Glomerular endothelial cell (primary cell): ENCODE results near the gene SPRR5. TPM values are rescaled to one million over a fixed set of nuclear protein-coding genes. Genes with fewer than 3 reads are reported as not detected.

Experiments used
- DNase-seq: peaks from one replicate; pipeline ENCODE4 v3.0.0-alpha.2; 2011; ENCODE audit warnings: low read depth, low spot score; ENCODE audit errors: extremely low read depth
- total RNA-seq: library from RNA; depleted of rRNA; stranded (reverse); fragments of >200 nt; gene quantifications from 2 replicates; pipeline ENCODE4 v1.2.3, GENCODE V29; 2015

SPRR5 gene
- total RNA-seq, 1 donor from 2014 or later, result not detected

DNA sequence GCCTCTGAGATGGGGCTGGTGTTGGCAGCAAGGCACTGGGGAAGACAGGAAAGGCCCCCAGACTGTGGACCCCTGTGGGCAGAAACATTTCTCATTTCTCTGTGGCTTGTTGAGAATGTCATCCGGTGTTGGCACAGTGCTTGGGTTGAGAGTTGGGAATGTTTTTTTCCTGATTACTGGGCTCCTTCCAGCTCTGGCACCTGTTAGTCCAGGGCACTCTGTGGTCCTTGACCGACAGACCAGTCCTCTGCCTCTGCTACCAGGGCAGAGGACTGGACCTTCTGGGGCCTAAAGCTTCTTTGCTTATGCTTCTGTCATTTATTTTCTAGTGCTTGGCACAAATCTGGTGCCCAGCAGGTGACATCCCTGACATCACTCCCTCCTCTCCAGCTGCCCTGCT lies 4.8 kb upstream of the SPRR5 start:
- no peak for DNase-seq

DNA sequence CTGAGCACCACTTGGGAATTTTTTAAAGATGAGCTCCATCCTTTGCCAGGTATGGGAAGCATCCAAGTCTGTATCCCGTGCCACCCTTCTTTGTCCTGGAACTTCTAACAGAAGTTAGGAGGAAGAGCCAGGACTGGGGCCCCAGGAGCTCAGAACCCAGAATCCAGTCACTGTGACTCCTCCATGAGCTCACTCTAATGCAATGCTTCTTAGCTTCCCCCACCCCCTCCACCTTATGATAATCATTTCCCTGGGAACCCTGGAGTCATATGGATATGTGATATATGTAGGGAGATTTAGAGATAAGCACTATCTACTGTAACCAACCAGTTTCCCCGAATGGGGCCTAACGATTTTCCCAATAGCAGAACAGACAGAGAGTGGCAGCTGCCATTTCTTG lies 758 bp upstream of the SPRR5 start:
- DNase-seq, result no peak

DNA sequence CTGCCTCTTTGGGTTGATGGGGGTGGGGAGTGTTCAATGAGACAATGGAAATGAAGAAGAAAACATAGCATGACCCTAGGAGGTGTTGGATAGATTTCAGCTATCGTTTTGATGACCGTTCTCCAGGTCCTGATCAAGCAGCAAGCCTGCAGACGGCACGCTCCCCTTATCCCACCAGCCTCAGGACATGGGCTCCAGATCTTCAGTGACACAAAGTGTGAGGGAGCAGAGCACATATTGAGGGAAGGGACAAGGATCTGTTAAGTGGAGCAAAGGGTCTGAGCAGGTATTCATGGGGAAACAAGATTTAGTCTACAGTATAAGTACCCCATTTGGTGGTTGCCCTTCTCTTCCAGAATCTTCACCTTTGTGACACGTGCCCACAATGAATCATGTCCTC lies 4.7 kb downstream of the SPRR5 start:
- no peak for DNase-seq

DNA sequence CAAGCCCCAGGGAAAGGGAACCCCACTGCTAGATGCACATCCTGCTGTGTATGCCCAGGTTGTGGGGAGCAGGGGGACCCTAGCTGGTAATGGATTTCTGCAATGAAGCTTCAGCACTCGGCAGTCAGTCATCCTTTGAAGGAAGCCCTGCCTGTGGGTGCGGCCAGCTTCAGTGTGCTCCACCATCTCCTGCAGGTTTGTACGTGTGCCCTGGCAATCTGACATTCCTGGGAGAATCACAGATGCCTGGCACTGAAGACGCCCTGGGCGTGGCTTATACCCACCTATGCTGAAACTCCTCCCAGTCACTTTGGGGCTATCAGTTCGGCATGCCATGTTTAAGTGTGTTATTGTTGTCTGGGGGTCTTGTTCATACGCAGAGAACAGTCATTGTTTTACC lies 6.8 kb downstream of the SPRR5 start:
- DNase-seq, result no peak

DNA sequence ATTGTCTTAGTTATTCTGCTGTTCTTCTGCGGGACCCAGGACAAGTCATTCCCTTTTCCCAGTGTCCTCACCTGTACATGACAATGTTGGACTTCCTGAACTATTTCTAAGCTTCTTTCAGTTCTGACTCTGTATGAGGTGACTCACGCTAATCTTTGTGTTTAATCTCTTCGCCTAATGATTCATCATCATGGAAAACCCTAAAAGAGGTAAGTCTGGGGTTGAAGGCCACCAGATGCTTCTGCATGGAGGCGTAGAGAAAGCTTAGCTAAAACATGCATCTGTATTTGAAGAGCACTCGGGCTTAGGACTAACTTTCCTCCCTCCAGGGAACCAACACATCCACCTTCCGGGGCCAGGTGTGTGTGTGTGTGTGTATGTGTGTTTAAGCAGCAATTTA lies 7.4 kb downstream of the SPRR5 start:
- no peak for DNase-seq

DNA sequence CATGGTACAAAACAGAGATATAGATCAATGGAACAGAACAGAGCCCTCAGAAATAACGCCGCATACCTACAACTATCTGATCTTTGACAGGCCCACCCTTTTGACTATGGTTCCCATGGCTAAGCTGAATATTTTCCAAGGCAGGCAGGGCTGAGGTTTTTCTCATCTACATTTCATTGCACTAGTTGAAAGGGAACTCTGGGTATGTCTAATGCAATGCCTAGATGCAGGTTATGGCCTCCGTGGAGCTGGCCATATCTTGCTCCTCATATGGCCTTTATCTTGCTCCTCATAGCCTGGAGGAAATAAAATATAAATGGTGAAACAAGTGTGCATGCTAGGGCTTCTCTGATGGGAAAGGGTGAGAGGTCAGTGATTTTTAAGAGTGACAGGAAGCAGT lies 10.6 kb downstream of the SPRR5 start:
- DNase-seq, result no peak

DNA sequence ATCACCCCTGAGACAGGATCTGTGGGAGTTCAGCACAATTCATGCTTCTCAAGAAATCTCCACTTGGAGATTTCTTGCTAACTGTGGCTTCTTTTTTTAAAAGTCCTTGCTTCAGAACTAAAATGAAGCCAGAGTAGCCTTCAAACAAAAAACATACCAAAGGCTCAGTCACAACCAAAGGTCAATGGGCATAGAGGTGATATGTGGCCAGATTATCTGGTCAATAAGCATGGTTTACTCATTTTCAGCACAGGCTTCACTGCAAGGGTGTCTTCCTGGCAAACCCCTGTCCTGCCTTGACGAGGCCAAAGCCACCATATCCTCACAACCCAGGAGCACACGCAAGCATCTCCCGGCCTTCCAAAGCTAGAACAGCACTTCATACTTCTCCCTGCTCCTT lies 12.3 kb downstream of the SPRR5 start:
- no peak for DNase-seq

DNA sequence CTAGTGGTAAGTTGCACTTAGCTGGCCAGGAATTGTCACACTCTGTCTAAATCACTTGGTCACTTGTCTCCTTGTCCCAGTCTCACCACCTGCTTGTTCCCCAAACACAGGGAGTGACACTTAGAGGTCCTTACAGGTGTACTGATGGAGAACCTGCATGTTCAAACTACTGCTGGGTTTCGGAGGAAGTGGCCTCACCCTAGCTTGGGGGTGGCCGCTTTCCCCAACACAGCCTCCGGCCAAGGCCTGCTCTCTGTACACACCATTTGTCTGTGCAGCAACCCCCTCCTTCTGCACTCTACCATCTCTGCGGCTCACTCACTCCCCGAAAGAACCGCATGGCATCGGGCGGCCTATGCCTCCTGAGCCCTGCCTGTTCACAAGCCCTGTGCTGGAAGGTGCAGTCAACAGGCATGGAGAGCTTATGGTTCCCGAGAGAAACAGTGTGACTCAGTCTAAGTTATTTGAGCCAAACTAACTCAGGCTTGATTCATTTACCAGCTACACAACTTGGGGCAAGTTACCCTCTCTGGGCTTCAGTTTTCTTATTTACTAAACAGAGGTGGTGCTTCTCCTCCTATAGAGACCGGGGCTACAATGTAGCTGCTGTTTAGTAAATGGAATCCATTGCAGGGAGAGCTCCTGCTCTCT lies 12.9 kb downstream of the SPRR5 start:
- no peak for DNase-seq

DNA sequence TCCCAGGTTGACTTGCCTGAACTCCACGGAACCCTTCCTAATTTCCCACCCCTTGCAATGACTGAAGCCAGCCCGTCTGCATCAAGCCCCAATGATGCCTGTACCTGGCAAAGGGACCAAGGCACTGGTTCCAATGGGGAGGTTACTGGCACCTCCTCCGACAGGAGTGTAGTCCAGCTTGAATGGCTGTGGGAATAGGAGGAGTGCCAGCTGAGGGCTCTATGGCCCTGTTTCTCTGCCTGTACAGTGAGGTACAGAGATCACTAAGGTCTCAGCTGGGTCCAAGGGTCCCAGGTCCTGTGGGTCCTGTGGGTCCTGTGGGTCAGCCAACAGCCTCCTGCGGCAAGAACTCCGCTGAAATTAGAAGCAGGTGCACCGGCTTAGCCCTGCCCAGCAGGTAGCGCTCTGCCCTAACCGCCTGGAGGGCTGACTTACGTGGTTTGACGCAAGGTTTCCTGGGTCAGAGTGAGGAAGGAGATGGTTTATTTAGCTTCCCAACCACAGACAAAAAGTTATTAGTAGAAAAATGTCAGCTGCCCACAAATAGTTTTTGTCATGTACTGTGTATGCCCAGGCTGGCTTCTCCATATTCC lies 13.5 kb downstream of the SPRR5 start:
- DNase-seq, result no peak

DNA sequence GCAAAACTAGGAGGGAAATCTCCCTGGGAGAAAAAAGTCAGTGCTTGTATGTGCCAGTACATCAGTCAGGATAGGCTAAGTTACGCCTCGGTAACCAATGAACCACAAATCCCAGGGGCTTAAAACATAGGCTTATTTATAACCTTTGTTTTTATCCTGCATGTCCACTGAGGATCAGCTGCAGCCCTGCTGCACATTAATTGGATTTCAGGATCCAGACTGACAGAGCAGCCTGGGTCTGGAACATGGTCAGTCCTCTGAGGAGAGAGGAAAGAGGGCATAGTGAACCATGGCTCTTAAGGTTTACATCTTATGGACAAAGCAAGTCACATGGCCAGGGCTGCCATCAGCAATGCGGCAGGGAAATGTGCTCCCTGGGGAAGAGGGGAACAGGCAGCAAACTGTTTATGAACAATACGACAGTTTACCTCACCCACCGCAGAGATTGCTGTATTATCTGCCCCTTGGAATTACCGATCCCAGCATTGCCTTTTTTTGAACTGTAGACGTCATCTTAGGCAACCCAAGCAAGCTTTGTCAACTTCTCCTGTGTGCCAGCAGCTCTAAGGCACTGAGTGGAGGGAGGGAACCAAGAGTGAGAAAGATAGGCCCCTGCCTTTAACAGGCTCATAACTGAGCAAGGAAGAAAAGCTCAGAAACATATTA lies 14.4 kb downstream of the SPRR5 start:
- DNase-seq, result no peak

DNA sequence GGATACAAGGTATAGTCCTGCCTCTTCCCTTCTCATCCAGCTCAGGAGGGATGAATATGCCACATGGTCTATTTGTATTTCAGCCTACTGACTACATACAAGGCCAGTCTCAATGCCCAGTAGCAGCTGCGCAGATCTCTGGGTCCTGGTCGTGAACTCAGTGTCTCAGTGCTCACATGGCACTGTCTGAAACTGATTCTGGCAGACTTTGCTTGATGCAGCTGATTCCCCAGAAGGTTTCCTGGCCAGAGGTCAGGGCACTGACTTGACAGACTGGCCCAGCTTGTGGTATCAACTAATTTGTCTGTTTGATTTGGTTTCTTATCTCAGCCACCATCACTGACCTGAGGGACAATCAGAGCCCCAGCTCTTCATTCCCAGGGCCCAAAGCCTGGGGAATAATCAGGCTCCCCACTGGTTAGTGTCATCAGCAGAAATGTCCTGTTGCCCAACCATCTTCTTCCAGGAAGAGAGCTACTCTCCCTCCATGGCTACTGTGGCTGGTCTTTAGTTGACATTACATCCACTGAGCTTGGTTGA lies 15.9 kb downstream of the SPRR5 start:
- DNase-seq, result no peak

DNA sequence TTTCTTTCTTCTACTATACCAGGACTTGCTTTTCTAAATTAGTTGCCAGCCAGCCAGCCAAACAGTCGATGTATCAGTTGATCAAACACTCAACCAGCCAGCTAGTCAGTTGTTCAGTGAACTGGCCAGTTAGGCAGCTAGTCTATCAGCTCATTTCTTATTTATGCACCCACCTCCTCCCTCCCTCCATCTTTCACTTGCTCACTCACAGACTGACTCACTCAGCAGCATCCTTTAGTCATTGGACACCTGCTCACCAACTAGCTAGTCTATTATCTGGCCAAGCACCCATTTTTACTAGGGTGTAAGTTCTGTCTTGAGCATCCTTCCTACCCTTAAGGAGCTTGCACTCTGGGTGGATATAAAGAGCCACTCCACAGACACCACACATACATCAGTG lies 17.5 kb downstream of the SPRR5 start:
- no peak for DNase-seq

DNA sequence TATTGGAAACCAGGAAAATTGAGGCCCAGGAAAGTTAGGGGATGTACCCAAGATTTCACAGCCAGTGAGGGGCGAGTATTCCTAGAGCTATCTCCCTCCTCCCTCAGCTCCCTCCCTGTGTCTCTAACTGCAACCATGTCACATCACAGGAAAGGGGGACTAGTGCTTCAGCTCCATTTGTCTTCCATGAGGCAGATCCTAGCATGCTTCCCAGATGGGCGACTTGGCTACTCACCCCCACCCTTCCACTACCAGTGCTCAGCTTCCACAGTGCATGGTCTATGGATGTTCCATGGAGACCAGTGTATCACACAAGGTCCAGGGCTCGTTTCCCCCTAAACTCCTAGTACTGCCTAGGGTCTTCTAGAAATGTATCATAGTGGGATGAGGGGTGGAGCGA lies 18.8 kb downstream of the SPRR5 start:
- no peak for DNase-seq

DNA sequence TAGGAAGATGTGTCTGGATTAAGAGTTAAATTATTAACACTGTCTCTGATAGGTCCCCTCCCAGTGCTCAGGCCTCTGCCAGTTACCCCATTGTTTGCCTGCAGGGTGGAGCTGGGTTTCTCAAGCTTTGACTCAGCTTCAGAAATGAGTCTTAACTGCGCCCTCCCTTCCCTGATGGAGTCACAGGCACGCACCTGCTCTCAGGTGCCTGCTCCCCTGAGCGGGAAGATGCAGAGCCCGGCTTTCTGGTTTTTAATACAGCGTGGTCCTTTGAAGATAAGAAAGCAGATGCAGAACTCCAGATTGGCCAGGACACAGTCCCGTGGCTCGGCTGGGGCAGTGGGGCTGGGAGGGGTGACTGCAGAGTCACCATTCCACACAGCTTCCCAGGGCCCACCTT lies 20.2 kb downstream of the SPRR5 start:
- no peak for DNase-seq

DNA sequence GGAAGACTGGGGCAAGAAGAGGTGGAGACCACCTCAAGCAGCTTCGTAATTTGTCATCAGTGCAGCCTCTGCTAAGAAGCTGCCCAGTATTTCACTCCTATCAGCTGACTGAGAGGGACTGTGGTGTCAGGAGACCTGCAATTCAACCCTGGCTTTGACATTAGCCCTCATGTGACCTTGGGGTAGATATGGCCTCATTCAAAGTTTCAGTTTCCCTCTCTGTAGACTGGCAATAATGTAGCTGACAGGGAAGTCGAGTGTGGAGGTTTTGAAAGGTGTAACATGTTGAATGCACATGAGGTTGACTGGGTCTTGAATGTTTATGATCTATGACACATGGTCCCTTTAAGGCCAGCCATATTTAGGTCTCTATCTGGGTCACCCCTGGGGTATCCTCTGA lies 21.2 kb downstream of the SPRR5 start:
- no peak for DNase-seq

DNA sequence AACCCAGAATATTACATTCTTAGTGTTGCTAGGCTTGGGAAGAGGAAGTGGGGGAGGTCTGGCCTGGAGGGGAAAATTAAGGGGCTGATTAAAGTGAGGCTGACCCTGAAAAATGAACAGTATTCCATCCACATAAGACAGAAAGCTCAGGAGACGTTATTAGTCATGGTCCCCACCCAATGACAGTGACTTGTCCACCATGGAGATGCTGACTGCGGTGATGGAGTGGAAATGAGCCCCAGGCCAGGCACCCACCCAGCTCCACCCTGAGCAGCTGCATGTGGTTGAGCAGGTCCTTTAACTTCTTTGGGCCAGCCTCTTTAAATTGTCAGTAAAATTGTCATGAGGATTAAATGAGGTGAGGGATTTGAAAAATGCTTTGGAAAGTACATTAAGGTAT lies 22.0 kb downstream of the SPRR5 start:
- DNase-seq, result no peak

DNA sequence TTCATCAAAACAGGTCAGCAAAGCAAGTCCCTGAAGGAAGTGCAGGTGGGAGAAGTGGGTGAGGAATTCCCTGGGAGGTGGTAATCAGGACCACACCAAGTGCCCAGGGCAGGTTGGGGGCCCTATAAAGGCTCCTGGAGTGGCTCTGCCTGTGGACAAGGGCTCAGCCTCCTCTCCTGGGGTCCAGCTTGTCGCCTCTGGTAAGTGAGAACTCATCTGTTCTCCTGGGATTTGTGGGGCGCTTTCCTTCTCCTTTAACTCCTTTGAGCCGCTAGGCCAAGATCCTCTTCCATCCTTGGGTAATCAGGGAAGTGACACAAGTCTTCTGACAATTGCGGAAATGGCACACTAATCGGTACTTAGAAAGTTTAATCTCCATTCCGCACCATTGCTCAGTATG lies 23.5 kb downstream of the SPRR5 start, which contains the start of gene SPRR4:
Gene SPRR4, plus strand, starts transcription at position 154 of the 400 bp plus-strand sequence. CDS start 1,243 bp downstream, outside the sequence.
- DNase-seq, result no peak

DNA sequence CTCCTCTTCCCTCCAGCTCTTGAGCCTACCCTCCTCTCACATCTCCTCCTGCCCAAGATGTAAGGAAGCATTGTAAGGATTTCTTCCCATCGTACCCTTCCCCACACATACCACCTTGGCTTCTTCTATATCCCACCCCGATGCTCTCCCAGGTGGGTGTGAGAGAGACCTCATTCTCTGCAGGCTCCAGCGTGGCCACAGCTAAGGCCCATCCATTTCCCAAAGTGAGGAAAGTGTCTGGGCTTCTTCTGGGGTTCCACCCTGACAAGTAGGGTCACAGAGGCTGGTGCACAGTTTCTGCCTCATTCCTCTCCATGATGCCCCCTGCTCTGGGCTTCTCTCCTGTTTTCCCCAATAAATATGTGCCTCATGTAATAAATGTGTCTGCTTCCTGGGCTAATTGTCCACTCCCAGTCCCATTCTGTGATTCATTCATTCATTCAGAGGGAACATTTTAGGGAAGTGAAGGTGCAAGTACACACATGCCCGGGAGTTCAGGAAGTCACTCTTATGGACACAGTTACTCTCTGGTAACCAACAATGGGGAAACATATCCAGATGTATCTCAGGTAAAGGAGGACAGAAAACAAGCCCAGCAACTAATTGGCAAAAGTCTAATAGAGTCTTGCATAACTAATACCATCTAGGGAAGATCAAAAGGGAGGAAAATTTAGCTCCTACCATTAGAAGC lies 25.3 kb downstream of the SPRR5 start:
- no peak for DNase-seq

DNA sequence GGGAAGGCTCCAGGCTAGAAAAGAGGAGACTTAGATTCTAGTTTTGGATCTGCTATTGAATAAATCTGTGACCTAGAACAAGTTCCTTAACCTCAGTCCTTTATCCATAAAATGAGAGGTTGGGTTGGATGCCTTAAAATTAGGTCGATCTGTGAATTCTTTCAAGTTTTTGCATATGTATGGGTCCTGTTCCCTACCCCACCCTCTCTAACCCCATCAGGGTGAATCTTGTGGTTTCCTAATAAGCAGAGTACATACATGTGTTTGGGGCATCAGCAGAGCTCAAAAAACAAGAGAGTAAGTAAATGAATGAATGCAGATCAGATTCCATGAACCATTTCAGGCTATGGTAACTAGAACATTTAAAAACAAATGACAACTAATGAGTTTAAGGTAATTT lies 29.7 kb downstream of the SPRR5 start:
- no peak for DNase-seq

DNA sequence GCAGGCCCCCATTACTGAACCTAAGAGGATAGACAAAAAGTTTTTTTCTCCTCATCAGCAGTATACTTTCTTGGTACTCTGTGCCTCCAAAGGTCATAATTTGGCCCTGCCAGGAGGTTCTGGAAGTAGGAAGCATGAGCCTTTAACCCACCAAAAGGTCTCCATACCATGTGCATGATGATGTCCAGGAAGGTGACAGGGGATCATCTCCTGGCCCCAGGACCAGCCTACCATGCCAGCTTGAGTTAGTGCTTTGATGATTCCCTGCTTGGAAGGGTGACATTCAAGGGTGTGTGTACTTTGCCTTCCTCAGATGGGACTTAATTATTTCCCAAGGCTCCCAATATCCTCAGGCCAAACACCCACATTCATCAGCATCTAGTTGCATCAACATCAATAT lies 30.6 kb downstream of the SPRR5 start:
- no peak for DNase-seq

DNA sequence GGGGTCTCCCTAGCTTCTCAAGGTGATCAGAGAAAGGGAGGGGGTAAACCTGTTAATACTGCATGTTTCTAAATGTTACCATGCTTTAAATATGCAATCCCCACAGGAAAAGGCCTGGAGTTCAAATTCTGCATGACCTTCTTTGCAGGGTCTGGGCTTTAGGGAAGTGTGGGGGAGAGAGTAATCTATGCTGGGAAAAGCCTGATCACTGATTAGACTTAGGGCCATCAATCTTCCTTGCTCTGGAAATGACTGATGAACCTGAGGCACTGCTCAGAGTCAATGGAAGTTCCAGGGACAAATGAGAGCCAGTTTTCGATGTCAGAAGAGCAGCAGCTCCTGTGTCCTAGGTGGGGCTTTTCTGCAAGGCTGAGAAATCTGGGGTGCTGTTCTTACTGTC lies 33.7 kb downstream of the SPRR5 start:
- DNase-seq, result no peak
